Colonic mucosa (tissue), 4 donors: ENCODE data around the gene CRADD. TPM values are rescaled to one million over a fixed set of nuclear protein-coding genes. Genes with fewer than 3 reads are reported as not detected.
A peak's percentile ranks its signal among the peaks of the same experiment; 100 is the strongest.

ENCODE experiments used
- DNase-seq: peaks from one replicate; pipeline ENCODE4 v3.0.0-alpha.2; 2020
- H3K27ac ChIP-seq: fragments of 200-600 bp; one replicate; pipeline ENCODE4 v1.8.0; 2021
- H3K27me3 ChIP-seq: fragments of 200-600 bp; one replicate; pipeline ENCODE4 v1.8.0; 2021
- H3K36me3 ChIP-seq: fragments of 200-600 bp; one replicate; pipeline ENCODE4 v1.8.0; 2021
- H3K4me1 ChIP-seq: fragments of 200-600 bp; one replicate; pipeline ENCODE4 v1.8.0; 2021; ENCODE audit warnings: mild to moderate bottlenecking
- H3K4me3 ChIP-seq: fragments of 200-600 bp; one replicate; pipeline ENCODE4 v1.8.0; 2021
- H3K9ac ChIP-seq, 2 donors: one replicate each; pipeline ENCODE4 v1.7.0; 2013; ENCODE audit warnings: control low read depth in 2 of 2, low read depth in 2 of 2, low read length in 2 of 2
- H3K9me3 ChIP-seq: fragments of 200-600 bp; one replicate; pipeline ENCODE4 v1.8.0; 2021
- intact Hi-C: fragments of 100-400 bp; cut with DNase I; formaldehyde crosslinking; loops from one replicate; pipeline ENCODE4 v1.14.1; 2022
- total RNA-seq, 2 donors: library from RNA; stranded (reverse); fragmentation: NEBNext Ultra II Directional in 1 of 2; extraction: Animal tissue kit (Norgen Biotek cat#: 25700) in 1 of 2; gene quantifications; one replicate each; pipeline ENCODE4 v1.2.1, GENCODE V29; 2021
- TF ChIP-seq, protein P1 (sequence below): fragments of 200-600 bp; IDR thresholded peaks from one replicate; pipeline ENCODE4 v1.8.0; 2022; ENCODE audit warnings: antibody characterized with exemption, mild to moderate bottlenecking
- donor health status: healthy.
- donor health status: DM: no; HTN: no; CAD: no.
- donor health status: DM: no; HTN: no; CAD: no.

CRADD gene
- total RNA-seq, 2 donors from 2014 or later, result 18.2 to 23.9 TPM

DNA sequence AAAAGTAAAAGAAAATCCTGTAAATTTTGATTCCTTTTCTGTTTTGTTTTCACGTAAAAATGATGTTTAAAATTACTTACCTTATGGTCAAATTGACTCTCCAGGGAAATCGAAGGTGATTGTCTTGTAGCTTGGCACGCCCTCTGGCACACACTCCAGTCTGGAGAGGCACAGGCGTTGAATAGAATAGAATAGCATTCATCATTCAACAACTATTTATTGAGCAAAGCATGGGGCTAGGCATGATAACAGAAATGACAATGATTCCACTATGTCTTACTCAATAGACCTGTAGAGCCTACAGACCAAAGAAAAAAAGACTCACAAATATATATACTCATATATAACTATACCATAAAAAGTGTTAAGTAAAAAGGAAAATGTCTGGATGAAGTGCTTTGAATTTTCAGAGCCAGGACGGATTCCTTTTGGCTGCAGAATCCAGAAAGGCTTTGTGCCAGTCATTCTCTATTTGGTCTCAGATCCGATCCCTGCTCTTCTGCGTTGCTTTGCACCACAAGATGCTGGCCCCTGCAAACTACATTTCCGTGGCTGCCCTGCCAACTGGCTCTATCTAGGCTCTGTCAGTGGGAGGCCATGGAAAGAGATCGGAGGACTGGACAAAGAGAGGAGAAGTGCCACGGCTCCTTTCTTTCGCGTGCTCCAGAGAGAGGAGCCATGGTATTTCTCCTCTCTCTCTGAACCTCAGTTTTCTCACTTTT, 231.8 kb downstream of the CRADD start:
- Histone ChIP-seq H3K4me3 (no peak overlapping the region), H3K36me3 (no peaks in the 10 kb centered on the region), H3K9me3 (no peaks in the 10 kb centered on the region), H3K27me3 (no peaks in the 10 kb centered on the region), H3K27ac (no peak overlapping the region), H3K9ac (no peak overlapping the region), H3K4me1 (no peaks in the 10 kb centered on the region)
- TF ChIP-seq, protein P1, sequence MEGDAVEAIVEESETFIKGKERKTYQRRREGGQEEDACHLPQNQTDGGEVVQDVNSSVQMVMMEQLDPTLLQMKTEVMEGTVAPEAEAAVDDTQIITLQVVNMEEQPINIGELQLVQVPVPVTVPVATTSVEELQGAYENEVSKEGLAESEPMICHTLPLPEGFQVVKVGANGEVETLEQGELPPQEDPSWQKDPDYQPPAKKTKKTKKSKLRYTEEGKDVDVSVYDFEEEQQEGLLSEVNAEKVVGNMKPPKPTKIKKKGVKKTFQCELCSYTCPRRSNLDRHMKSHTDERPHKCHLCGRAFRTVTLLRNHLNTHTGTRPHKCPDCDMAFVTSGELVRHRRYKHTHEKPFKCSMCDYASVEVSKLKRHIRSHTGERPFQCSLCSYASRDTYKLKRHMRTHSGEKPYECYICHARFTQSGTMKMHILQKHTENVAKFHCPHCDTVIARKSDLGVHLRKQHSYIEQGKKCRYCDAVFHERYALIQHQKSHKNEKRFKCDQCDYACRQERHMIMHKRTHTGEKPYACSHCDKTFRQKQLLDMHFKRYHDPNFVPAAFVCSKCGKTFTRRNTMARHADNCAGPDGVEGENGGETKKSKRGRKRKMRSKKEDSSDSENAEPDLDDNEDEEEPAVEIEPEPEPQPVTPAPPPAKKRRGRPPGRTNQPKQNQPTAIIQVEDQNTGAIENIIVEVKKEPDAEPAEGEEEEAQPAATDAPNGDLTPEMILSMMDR, result no peak
- intact Hi-C loops, result no loop called here
- DNase-seq, result peak; percentile 33

DNA sequence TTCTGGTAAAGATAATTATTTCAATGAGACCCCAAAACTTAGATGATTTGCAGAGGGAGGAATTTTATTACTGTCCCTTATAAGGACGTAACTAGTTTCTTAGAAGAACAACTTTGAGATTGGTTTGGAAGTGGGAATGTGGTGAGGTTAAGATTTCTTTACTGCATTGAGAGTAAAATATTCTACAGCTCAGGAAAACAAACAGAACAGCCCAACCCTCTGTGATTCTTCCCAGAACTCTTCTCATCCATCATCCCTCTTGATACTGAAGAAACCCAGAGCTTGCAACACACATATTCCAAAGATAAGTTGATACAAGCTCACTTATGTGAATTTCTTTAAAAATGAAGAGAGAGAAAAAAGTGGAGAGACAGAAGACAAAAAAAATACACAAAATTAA, 234.2 kb downstream of the CRADD start:
- Histone ChIP-seq H3K9ac (no peak overlapping the region), H3K27ac (no peak overlapping the region), H3K36me3 (no peaks in the 10 kb centered on the region), H3K4me1 (no peaks in the 10 kb centered on the region), H3K9me3 (no peaks in the 10 kb centered on the region), H3K4me3 (no peak overlapping the region), H3K27me3 (no peaks in the 10 kb centered on the region)
- intact Hi-C loops, result no loop called here
- TF ChIP-seq, protein P1, result no peak
- no peak for DNase-seq

DNA sequence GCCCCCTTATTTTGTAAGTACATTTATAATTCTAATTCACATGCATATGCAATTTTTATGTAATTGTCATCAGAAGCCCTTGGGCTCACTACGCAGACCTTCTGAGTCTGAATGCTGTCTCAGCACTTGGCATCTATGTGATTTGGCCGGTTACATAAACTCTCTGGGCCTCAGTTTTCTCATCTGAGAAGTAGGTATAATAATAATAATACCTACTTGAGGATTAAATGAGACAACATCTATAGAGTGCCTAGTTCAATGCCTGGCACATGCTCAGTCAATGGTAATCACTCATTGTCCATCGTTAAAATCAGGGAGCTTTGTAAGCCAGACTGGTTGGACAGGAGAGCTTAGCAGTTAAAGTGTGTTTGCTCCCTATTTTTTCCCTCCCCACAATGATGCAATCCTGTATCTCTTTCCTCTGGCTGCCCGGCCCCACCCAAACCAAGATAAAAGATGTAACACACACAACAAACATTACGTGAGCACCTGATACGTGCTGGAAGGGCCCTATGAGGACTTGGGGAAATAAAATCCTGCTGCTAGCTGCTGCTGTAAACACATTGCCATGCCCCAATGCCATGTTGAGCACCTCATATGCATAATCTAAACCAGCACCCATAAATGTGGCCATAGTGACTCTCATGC, 235.0 kb downstream of the CRADD start:
- Histone ChIP-seq H3K9ac (no peak overlapping the region), H3K36me3 (no peaks in the 10 kb centered on the region), H3K9me3 (no peaks in the 10 kb centered on the region), H3K4me3 (no peak overlapping the region), H3K4me1 (no peaks in the 10 kb centered on the region), H3K27me3 (no peaks in the 10 kb centered on the region), H3K27ac (no peak overlapping the region)
- TF ChIP-seq, protein P1, result no peak
- no peak for DNase-seq
- intact Hi-C loops, result no loop called here

DNA sequence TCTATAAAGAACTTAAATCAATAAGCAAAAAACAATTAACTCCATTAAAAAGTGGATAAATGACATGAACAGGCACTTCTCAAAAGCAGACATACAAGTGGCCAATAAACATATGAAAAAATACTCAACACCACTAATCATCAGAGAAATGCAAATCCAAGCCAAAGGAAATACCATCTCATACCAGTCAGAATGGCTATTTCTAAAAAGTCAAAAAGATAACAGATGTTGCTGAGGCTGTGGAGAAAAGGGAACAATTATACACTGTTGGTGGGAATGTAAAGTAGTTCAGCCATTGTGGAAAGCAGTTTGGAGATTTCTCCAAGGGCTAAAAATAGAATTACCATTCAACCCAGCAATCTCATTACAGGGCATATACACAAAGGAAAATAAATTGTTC, 236.7 kb downstream of the CRADD start:
- Histone ChIP-seq H3K4me3 (no peak overlapping the region), H3K9ac (no peak overlapping the region), H3K9me3 (no peaks in the 10 kb centered on the region), H3K27ac (no peak overlapping the region), H3K27me3 (no peaks in the 10 kb centered on the region), H3K36me3 (no peaks in the 10 kb centered on the region), H3K4me1 (no peaks in the 10 kb centered on the region)
- intact Hi-C loops, result no loop called here
- TF ChIP-seq, protein P1, result no peak
- DNase-seq, result no peak

DNA sequence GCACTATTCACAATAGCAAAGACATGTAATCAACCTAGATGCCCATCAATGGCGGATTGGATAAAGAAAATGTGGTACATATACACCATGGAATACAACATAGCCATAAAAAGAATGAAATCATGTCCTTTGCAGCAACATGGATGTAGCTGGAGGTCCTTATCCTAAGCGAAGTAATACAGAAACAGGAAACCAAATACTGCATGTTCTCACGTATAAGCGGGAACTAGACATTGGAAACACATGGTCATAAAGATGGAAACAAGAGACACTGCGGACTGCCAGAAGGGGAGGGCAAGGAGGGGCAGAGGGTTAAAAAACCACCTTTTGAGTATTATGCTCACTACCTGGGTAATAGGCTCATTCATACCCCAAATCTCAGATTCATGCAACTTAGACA, 237.1 kb downstream of the CRADD start:
- H3K9me3 ChIP-seq, result no peaks in the 10 kb centered on the region
- TF ChIP-seq, protein P1, result no peak
- DNase-seq, result no peak
- intact Hi-C loops, result no loop called here
- H3K36me3 ChIP-seq, result no peaks in the 10 kb centered on the region
- no peak overlapping the region for H3K9ac ChIP-seq
- H3K27ac ChIP-seq, result no peak overlapping the region
- no peaks in the 10 kb centered on the region for H3K4me1 ChIP-seq
- no peaks in the 10 kb centered on the region for H3K27me3 ChIP-seq
- H3K4me3 ChIP-seq, result no peak overlapping the region
